ENCODE data around the gene LARP1. TPM values are rescaled to one million over a fixed set of nuclear protein-coding genes. Genes with fewer than 3 reads are reported as not detected.

Gene LARP1
- total RNA-seq, 6 experiments from 2014 or later, result 58.2 to 85.7 (median 73.0) TPM

GRCh38 chr5:154708846-154709245 is 46.3 kb upstream of the LARP1 start:
- Histone ChIP-seq H3K4me3 (no peak overlapping the region), H3K4me1 (peaks cover 0 to 33% (median 10%) of the 10 kb centered on the region in 4 donors), H3K27ac (peak overlapping the region in 2 of 3 donors; percentile 16 to 74), H3K27me3 (no peaks in the 10 kb centered on the region), H3K9me3 (no peaks in the 10 kb centered on the region), H3K36me3 (no peaks in the 10 kb centered on the region)
- ATAC-seq (peak; percentile 82 to 85 (median 84)), DNase-seq (peak in 1 of 3 donors; percentile 68)
- intact Hi-C loops (cut with DNase I), result no loop called here
- TF ChIP-seq POLR2A (IDR thresholded peaks at IDR 0.05) (no peak), CTCF (IDR thresholded peaks at IDR 0.05) (no peak)
- WGBS (ENCODE audit: insufficient coverage, low coverage, low lambda C conversion rate, missing lambda C conversion rate), result 23% methylated on average over 4 of the region's 5 CpGs

- intact Hi-C loops (cut with DNase I), result no loop called here
- Histone ChIP-seq H3K4me1 (peaks cover 0 to 41% (median 13%) of the 10 kb centered on the region in 4 donors), H3K27ac (no peak overlapping the region), H3K36me3 (no peaks in the 10 kb centered on the region), H3K4me3 (no peak overlapping the region), H3K9me3 (no peaks in the 10 kb centered on the region), H3K27me3 (no peaks in the 10 kb centered on the region)
- DNase-seq, result no peak
- no peak for TF ChIP-seq POLR2A (IDR thresholded peaks at IDR 0.05)
- no peak for TF ChIP-seq CTCF (IDR thresholded peaks at IDR 0.05)
- 83% methylated on average over 14 of the region's 15 CpGs for WGBS (ENCODE audit: insufficient coverage, low coverage, low lambda C conversion rate, missing lambda C conversion rate)
- no peak for ATAC-seq
Measured at GRCh38 chr5:154709368-154710305, 45.5 kb upstream of the LARP1 start.

GRCh38 chr5:154712518-154713437 is 42.4 kb upstream of the LARP1 start:
- WGBS (ENCODE audit: insufficient coverage, low coverage, low lambda C conversion rate, missing lambda C conversion rate), result 78% methylated on average over 6 of the region's 13 CpGs
- intact Hi-C loops (cut with DNase I), result no loop called here
- peak overlapping the region in 2 of 3 donors; percentile 38 to 78 for H3K27ac ChIP-seq
- H3K9me3 ChIP-seq, result no peaks in the 10 kb centered on the region
- DNase-seq, result no peak
- no peaks in the 10 kb centered on the region for H3K36me3 ChIP-seq
- TF ChIP-seq CTCF (IDR thresholded peaks at IDR 0.05) (no peak), POLR2A (IDR thresholded peaks at IDR 0.05) (no peak)
- peaks cover 0 to 47% (median 13%) of the 10 kb centered on the region in 4 donors for H3K4me1 ChIP-seq
- ATAC-seq, result peak in 3 of 4 donors; percentile 5 to 16 (median 13)
- H3K27me3 ChIP-seq, result no peaks in the 10 kb centered on the region
- H3K4me3 ChIP-seq, result no peak overlapping the region

- no peak for DNase-seq
- Histone ChIP-seq H3K4me1 (peaks cover 0 to 40% (median 13%) of the 10 kb centered on the region in 4 donors), H3K9me3 (no peaks in the 10 kb centered on the region), H3K4me3 (no peak overlapping the region), H3K27me3 (no peaks in the 10 kb centered on the region), H3K27ac (peak overlapping the region; percentile 38 to 78 (median 50)), H3K36me3 (no peaks in the 10 kb centered on the region)
- 40% methylated on average over 2 of the region's 2 CpGs for WGBS (ENCODE audit: insufficient coverage, low coverage, low lambda C conversion rate, missing lambda C conversion rate)
- peak; percentile 47 to 67 (median 50) for ATAC-seq
- intact Hi-C loops (cut with DNase I), result no loop called here
- no peak for TF ChIP-seq CTCF (IDR thresholded peaks at IDR 0.05)
- TF ChIP-seq POLR2A (IDR thresholded peaks at IDR 0.05), result no peak
Measured at GRCh38 chr5:154713615-154714125, 41.5 kb upstream of the LARP1 start.

Measured in right lobe of liver (tissue), 6 donors.